H9 (cell line): ENCODE measurements around the gene ARHGAP15. TPM values are rescaled to one million over a fixed set of nuclear protein-coding genes. Genes with fewer than 3 reads are reported as not detected.

Source experiments
- DNase-seq: peaks from one replicate; pipeline ENCODE4 v3.0.0-alpha.2; 2017
- H2AFZ ChIP-seq: one replicate; pipeline ENCODE4 v1.6.1; 2013; ENCODE audit warnings: mild to moderate bottlenecking, low read length, control low read depth, moderate library complexity
- H2AK5ac ChIP-seq: 2 replicates; pipeline ENCODE4 v1.6.1; 2013; ENCODE audit warnings: low read length, control low read depth, mixed read lengths; ENCODE audit not compliant: insufficient read length
- H2BK120ac ChIP-seq: one replicate; pipeline ENCODE4 v1.6.1; 2013; ENCODE audit warnings: low read depth, mild to moderate bottlenecking, low read length, control low read depth, inconsistent platforms; ENCODE audit not compliant: poor library complexity, severe bottlenecking
- H2BK12ac ChIP-seq: 2 replicates; pipeline ENCODE4 v1.6.1; 2013; ENCODE audit warnings: low read length, control low read depth, mixed read lengths, low read depth; ENCODE audit not compliant: insufficient read length
- H2BK15ac ChIP-seq: 2 replicates; pipeline ENCODE4 v1.6.1; 2013; ENCODE audit warnings: low read depth, low read length, control low read depth
- H2BK20ac ChIP-seq: one replicate; pipeline ENCODE4 v1.6.1; 2013; ENCODE audit warnings: low read depth, mild to moderate bottlenecking, low read length, control low read depth, inconsistent platforms; ENCODE audit not compliant: poor library complexity, severe bottlenecking
- H2BK5ac ChIP-seq: 2 replicates; pipeline ENCODE4 v1.6.1; 2013; ENCODE audit warnings: low read length, control low read depth, mixed read lengths; ENCODE audit not compliant: insufficient read length
- H3K14ac ChIP-seq: 2 replicates; pipeline ENCODE4 v1.6.1; 2013; ENCODE audit warnings: low read length, control low read depth; ENCODE audit not compliant: insufficient read depth
- H3K18ac ChIP-seq: 2 replicates; pipeline ENCODE4 v1.6.1; 2013; ENCODE audit warnings: low read depth, mild to moderate bottlenecking, mixed read lengths, low read length, control low read depth; ENCODE audit not compliant: insufficient read length
- H3K23ac ChIP-seq: 2 replicates; pipeline ENCODE4 v1.6.1; 2013; ENCODE audit warnings: low read length, control low read depth, mixed read lengths, low read depth; ENCODE audit not compliant: insufficient read length
- H3K23me2 ChIP-seq: 2 replicates; pipeline ENCODE4 v1.6.1; 2013; ENCODE audit warnings: low read depth, mild to moderate bottlenecking, mixed read lengths, low read length, control low read depth; ENCODE audit not compliant: insufficient read length, poor library complexity, severe bottlenecking
- H3K27ac ChIP-seq: 2 replicates; pipeline ENCODE4 v1.5.1; 2013; ENCODE audit warnings: low read length, control low read depth, mixed read lengths, low read depth; ENCODE audit not compliant: insufficient read length
- H3K27me3 ChIP-seq: 2 replicates; pipeline ENCODE4 v1.6.1; 2013; ENCODE audit warnings: low read length, control low read depth, inconsistent platforms; ENCODE audit not compliant: insufficient read depth
- H3K4ac ChIP-seq: 2 replicates; pipeline ENCODE4 v1.6.1; 2013; ENCODE audit warnings: low read depth, mild to moderate bottlenecking, control low read depth, inconsistent platforms, low read length, moderate library complexity
- H3K4me1 ChIP-seq: 2 replicates; pipeline ENCODE4 v1.6.1; 2013; ENCODE audit warnings: low read length, control low read depth, inconsistent platforms; ENCODE audit not compliant: insufficient read depth
- H3K4me2 ChIP-seq: 2 replicates; pipeline ENCODE4 v1.6.1; 2013; ENCODE audit warnings: low read length, control low read depth, mixed read lengths; ENCODE audit not compliant: insufficient read length, insufficient read depth
- H3K56ac ChIP-seq: 2 replicates; pipeline ENCODE4 v1.6.1; 2013; ENCODE audit warnings: low read depth, mild to moderate bottlenecking, mixed read lengths, low read length, control low read depth; ENCODE audit not compliant: insufficient read length
- H3K79me1 ChIP-seq: 2 replicates; pipeline ENCODE4 v1.6.1; 2013; ENCODE audit warnings: low read depth, mild to moderate bottlenecking, moderate library complexity, low read length, control low read depth, inconsistent platforms; ENCODE audit not compliant: insufficient read depth, poor library complexity, severe bottlenecking
- H3K79me2 ChIP-seq: 2 replicates; pipeline ENCODE4 v1.6.1; 2013; ENCODE audit warnings: low read length, control low read depth, inconsistent platforms; ENCODE audit not compliant: insufficient read depth
- H3K9ac ChIP-seq: 2 replicates; pipeline ENCODE4 v1.6.1; 2013; ENCODE audit warnings: low read length, control low read depth, mixed read lengths; ENCODE audit not compliant: insufficient read length; ENCODE audit errors: extremely low read depth
- H3K9me3 ChIP-seq: one replicate; pipeline ENCODE4 v1.6.1; 2013; ENCODE audit warnings: low read depth, low read length, inconsistent platforms; ENCODE audit not compliant: control insufficient read depth
- H3T11ph ChIP-seq: one replicate; pipeline ENCODE4 v1.6.1; 2013; ENCODE audit warnings: mild to moderate bottlenecking, low read length, control low read depth, inconsistent platforms
- H4K20me1 ChIP-seq: one replicate; pipeline ENCODE4 v1.6.1; 2013; ENCODE audit not compliant: control insufficient read depth, insufficient read length, insufficient read depth
- H4K5ac ChIP-seq: 2 replicates; pipeline ENCODE4 v1.6.1; 2013; ENCODE audit warnings: low read depth, mild to moderate bottlenecking, mixed read lengths, low read length, control low read depth; ENCODE audit not compliant: insufficient read length
- H4K8ac ChIP-seq: replicated peaks from 2 replicates; pipeline ENCODE4 v1.6.1; 2013; ENCODE audit warnings: low read length, control low read depth, mixed read lengths, low read depth; ENCODE audit not compliant: insufficient read length
- H4K91ac ChIP-seq: 2 replicates; pipeline ENCODE4 v1.6.1; 2013; ENCODE audit warnings: low read depth, mild to moderate bottlenecking, moderate library complexity, mixed read lengths, low read length, control low read depth; ENCODE audit not compliant: insufficient read length
- H3K27ac Mint-ChIP-seq, 3 experiments: 2 replicates in 2 of 3; 3 replicates in 1 of 3; pipeline ENCODE4 v1.8.0; 2020 to 2021; ENCODE audit warnings: mixed read lengths in 3 of 3, mild to moderate bottlenecking in 1 of 3, moderate library complexity in 1 of 3
- H3K27me3 Mint-ChIP-seq: 2 replicates; pipeline ENCODE4 v1.8.0; 2021; ENCODE audit warnings: low read depth, mild to moderate bottlenecking, moderate library complexity, mixed read lengths
- H3K36me3 Mint-ChIP-seq, 3 experiments: 2 replicates in 2 of 3; 3 replicates in 1 of 3; pipeline ENCODE4 v1.8.0; 2020 to 2021; ENCODE audit warnings: low read depth in 3 of 3, mixed read lengths in 3 of 3; ENCODE audit not compliant: insufficient read depth in 1 of 3
- H3K4me1 Mint-ChIP-seq, 2 experiments: 2 replicates each; pipeline ENCODE4 v1.8.0; 2020; ENCODE audit warnings: mixed read lengths in 2 of 2
- H3K4me3 Mint-ChIP-seq, 2 experiments: 2 replicates in 1 of 2; 3 replicates in 1 of 2; pipeline ENCODE4 v1.8.0; 2020 to 2021; ENCODE audit warnings: mild to moderate bottlenecking in 2 of 2, mixed read lengths in 2 of 2, moderate library complexity in 1 of 2
- H3K9me3 Mint-ChIP-seq, 2 experiments: 2 replicates in 1 of 2; 3 replicates in 1 of 2; pipeline ENCODE4 v1.8.0; 2020; ENCODE audit warnings: mild to moderate bottlenecking in 2 of 2, mixed read lengths in 2 of 2, moderate library complexity in 1 of 2
- WGBS: extraction: QIAGEN DNeasy Blood & Tissue Kit; methylation state at CpG from one replicate; pipeline ENCODE4 v1.1.7; 2013; ENCODE audit warnings: missing lambda C conversion rate, low lambda C conversion rate, mixed read lengths; ENCODE audit not compliant: insufficient read length; ENCODE audit errors: extremely low coverage; 5-methylcytosine and 5-hydroxymethylcytosine counted together
- total RNA-seq: library from RNA; stranded (reverse); gene quantifications from 2 replicates; pipeline ENCODE4 v1.2.1, GENCODE V29; 2021
- TF ChIP-seq, protein P1 (sequence below): fragments of 200-600 bp; sonication (generic); conservative IDR thresholded peaks from 3 replicates; pipeline ENCODE4 v1.8.0; 2021; ENCODE audit warnings: antibody characterized with exemption, mild to moderate bottlenecking

Gene ARHGAP15
- total RNA-seq, 1 experiment from 2014 or later: not detected

DNA sequence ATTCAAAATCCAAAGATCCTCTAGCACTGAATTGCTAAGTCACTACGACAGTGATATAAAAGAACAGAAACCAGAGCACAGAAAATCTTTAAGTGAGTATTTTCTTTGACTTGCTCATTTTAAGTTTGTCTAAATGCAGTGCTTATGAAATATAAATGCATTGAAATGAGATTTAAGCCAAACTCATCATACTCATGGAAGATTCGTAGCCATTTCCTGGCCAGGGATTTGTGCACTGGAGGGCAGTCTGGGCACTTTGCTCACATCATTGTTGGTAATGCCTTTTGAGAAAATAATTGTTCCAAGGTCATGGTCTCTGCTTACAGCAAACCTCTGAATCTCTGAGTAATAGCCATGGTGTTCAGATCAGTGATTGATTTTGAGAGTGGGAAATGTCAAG is 307.7 kb downstream of the ARHGAP15 start:
- no peaks in the 10 kb centered on the region for H3K9me3 ChIP-seq
- no peak overlapping the region for H2BK5ac ChIP-seq
- H3K14ac ChIP-seq: no peak overlapping the region
- WGBS: no CpG with 5 or more reads among the region's 2 CpGs
- DNase-seq: no peak
- no peak overlapping the region for H3K4me3 Mint-ChIP-seq
- no peaks in the 10 kb centered on the region for H3K79me1 ChIP-seq
- no peak overlapping the region for H2BK20ac ChIP-seq
- H3K23me2 ChIP-seq: no peaks in the 10 kb centered on the region
- no peaks in the 10 kb centered on the region for H3K4me1 Mint-ChIP-seq
- H4K8ac ChIP-seq: no peak overlapping the region
- no peaks in the 10 kb centered on the region for H3K9me3 Mint-ChIP-seq
- no peaks in the 10 kb centered on the region for H3K4me1 ChIP-seq
- H3K4ac ChIP-seq: no peak overlapping the region
- H3K79me2 ChIP-seq: no peaks in the 10 kb centered on the region
- no peak overlapping the region for H3K27ac Mint-ChIP-seq
- H3K27me3 ChIP-seq: no peaks in the 10 kb centered on the region
- no peak overlapping the region for H2BK120ac ChIP-seq
- no peaks in the 10 kb centered on the region for H3K36me3 Mint-ChIP-seq
- TF ChIP-seq, protein P1, sequence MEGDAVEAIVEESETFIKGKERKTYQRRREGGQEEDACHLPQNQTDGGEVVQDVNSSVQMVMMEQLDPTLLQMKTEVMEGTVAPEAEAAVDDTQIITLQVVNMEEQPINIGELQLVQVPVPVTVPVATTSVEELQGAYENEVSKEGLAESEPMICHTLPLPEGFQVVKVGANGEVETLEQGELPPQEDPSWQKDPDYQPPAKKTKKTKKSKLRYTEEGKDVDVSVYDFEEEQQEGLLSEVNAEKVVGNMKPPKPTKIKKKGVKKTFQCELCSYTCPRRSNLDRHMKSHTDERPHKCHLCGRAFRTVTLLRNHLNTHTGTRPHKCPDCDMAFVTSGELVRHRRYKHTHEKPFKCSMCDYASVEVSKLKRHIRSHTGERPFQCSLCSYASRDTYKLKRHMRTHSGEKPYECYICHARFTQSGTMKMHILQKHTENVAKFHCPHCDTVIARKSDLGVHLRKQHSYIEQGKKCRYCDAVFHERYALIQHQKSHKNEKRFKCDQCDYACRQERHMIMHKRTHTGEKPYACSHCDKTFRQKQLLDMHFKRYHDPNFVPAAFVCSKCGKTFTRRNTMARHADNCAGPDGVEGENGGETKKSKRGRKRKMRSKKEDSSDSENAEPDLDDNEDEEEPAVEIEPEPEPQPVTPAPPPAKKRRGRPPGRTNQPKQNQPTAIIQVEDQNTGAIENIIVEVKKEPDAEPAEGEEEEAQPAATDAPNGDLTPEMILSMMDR: no peak
- no peak overlapping the region for H3K18ac ChIP-seq
- no peak overlapping the region for H3K56ac ChIP-seq
- no peak overlapping the region for H4K91ac ChIP-seq
- H3K27me3 Mint-ChIP-seq: no peaks in the 10 kb centered on the region
- no peak overlapping the region for H3K4me2 ChIP-seq
- H3T11ph ChIP-seq: no peak overlapping the region
- H3K23ac ChIP-seq: no peak overlapping the region
- H2AFZ ChIP-seq: no peak overlapping the region
- no peak overlapping the region for H2BK12ac ChIP-seq
- H2BK15ac ChIP-seq: no peak overlapping the region
- H4K20me1 ChIP-seq: no peaks in the 10 kb centered on the region
- no peak overlapping the region for H2AK5ac ChIP-seq
- H3K27ac ChIP-seq: no peak overlapping the region
- no peak overlapping the region for H3K9ac ChIP-seq
- H4K5ac ChIP-seq: no peak overlapping the region
